HepG2 (cell line): ENCODE data around the gene S100A16. TPM values are rescaled to one million over a fixed set of nuclear protein-coding genes. Genes with fewer than 3 reads are reported as not detected.

Experiments used
- ATAC-seq: fragments of 200-7000 bp; cut with Tn5 transposase; 3 replicates; pipeline ENCODE4 v1.9.1; 2020; ENCODE audit warnings: mild to moderate bottlenecking, moderate library complexity
- BruUV-seq: library from RNA; stranded (reverse); fragments of 400-500 nt; replicated peaks from 2 replicates; lab custom pipeline; 2021; lab: Mats Ljungman, UMichigan
- CTCF ChIA-PET: fragments of 300-600 bp; formaldehyde crosslinking; extraction: SDS; loops from one replicate; lab custom pipeline; 2021; ENCODE audit warnings: low total read pairs, inconsistent platforms, low intra/inter-chr PET ratio; lab: Yijun Ruan, JAX
- POLR2A ChIA-PET: fragments of 350-600 bp; sonication (Branson Sonifier 250); formaldehyde crosslinking; loops from one replicate; lab custom pipeline; 2020; ENCODE audit warnings: antibody characterized with exemption, inconsistent platforms; lab: Yijun Ruan, JAX
- DNase-seq: peaks from one replicate; pipeline ENCODE4 v3.0.0-alpha.2; 2015; ENCODE audit warnings: low spot score
- FAIRE-seq: peaks from 3 replicates; lab custom pipeline; 2011; peaks lifted over from hg19 to GRCh38; lab: Jason Lieb, UNC
- H2AFZ ChIP-seq: one replicate; pipeline ENCODE4 v1.6.1; 2011; ENCODE audit warnings: low read length, inconsistent platforms
- H3K27ac ChIP-seq: fragments of 300-600 bp; 3 replicates; pipeline ENCODE4 v1.8.0; 2011; ENCODE audit warnings: mixed run types, mild to moderate bottlenecking, mixed read lengths, low read length, inconsistent platforms; ENCODE audit not compliant: insufficient read depth; ENCODE audit errors: extremely low read length
- H3K27me3 ChIP-seq, 2 experiments: fragments of 200-600 bp in 1 of 2; 2 replicates in 1 of 2; 3 replicates in 1 of 2; pipeline versions ENCODE4 v1.6.0 to v1.8.0; 2011; ENCODE audit warnings: low read length in 2 of 2, mild to moderate bottlenecking in 2 of 2, moderate library complexity in 2 of 2, inconsistent platforms in 1 of 2; ENCODE audit not compliant: insufficient read depth in 2 of 2, control insufficient read depth in 1 of 2
- H3K36me3 ChIP-seq, 2 experiments: fragments of 200-600 bp in 1 of 2; replicated peaks in 1 of 2; 2 replicates in 1 of 2; 3 replicates in 1 of 2; pipeline versions ENCODE4 v1.5.1 to v1.8.0; 2011; ENCODE audit warnings: low read length in 2 of 2, inconsistent platforms in 1 of 2; ENCODE audit not compliant: insufficient read depth in 2 of 2, control insufficient read depth in 1 of 2
- H3K4me1 ChIP-seq: 2 replicates; pipeline ENCODE4 v1.5.1; 2012; ENCODE audit warnings: low read length, inconsistent platforms; ENCODE audit not compliant: insufficient read depth
- H3K4me2 ChIP-seq: 2 replicates; pipeline ENCODE4 v1.6.0; 2011; ENCODE audit warnings: low read depth, low read length, inconsistent platforms
- H3K4me3 ChIP-seq, 3 experiments: fragments of 200-600 bp in 1 of 3; sonication (generic), shearing (Covaris generic) in 1 of 3; replicated peaks in 1 of 3; 2 replicates each; pipeline ENCODE4 v1.5.1; 2011 to 2016; ENCODE audit warnings: low read length in 3 of 3, inconsistent platforms in 2 of 3, low read depth in 2 of 3, mild to moderate bottlenecking in 2 of 3, control low read depth in 1 of 3, mixed read lengths in 1 of 3; ENCODE audit not compliant: insufficient read depth in 1 of 3
- H3K79me2 ChIP-seq: one replicate; pipeline ENCODE4 v1.6.1; 2011; ENCODE audit warnings: low read length, inconsistent platforms; ENCODE audit not compliant: insufficient read depth
- H3K9ac ChIP-seq: 2 replicates; pipeline ENCODE4 v1.6.0; 2011; ENCODE audit warnings: mild to moderate bottlenecking, low read depth, low read length, inconsistent platforms; ENCODE audit not compliant: insufficient read depth
- H3K9me3 ChIP-seq: 2 replicates; pipeline ENCODE4 v1.5.1; 2012; ENCODE audit warnings: mild to moderate bottlenecking, low read length
- H4K20me1 ChIP-seq: 2 replicates; pipeline ENCODE4 v1.6.0; 2011; ENCODE audit warnings: inconsistent platforms, mild to moderate bottlenecking, low read length, moderate library complexity; ENCODE audit not compliant: insufficient read depth
- HCFC1 ChIP-seq: fragments of 150-350 bp; IDR thresholded peaks from 2 replicates; pipeline ENCODE4 v1.6.1; 2014; ENCODE audit warnings: low read depth, low read length
- KMT2B ChIP-seq: IDR thresholded peaks from 2 replicates; pipeline ENCODE4 v1.6.1; 2016; ENCODE audit warnings: missing genetic modification reagents, missing compliant biosample characterization
- MAFK ChIP-seq, 2 experiments: IDR thresholded peaks in 1 of 2; conservative IDR thresholded peaks in 1 of 2; 2 replicates each; pipeline ENCODE4 v1.6.1; 2011; ENCODE audit warnings: improper control_type of control experiment in 2 of 2, low read length in 2 of 2
- MXD4 ChIP-seq: IDR thresholded peaks from 2 replicates; pipeline ENCODE4 v1.6.1; 2016; ENCODE audit warnings: mild to moderate bottlenecking, missing biosample characterization, missing genetic modification reagents
- MYNN ChIP-seq: sonication (generic); formaldehyde crosslinking; IDR thresholded peaks from 2 replicates; pipeline ENCODE4 v1.4.0; 2020; ENCODE audit warnings: mild to moderate bottlenecking, low read depth, missing genetic modification reagents
- PHF5A ChIP-seq: IDR thresholded peaks from one replicate; pipeline ENCODE4 v1.6.1; 2018; ENCODE audit warnings: low read depth, missing genetic modification reagents; ENCODE audit not compliant: unreplicated experiment
- PITX1 ChIP-seq: sonication (generic); formaldehyde crosslinking; IDR thresholded peaks from 2 replicates; pipeline ENCODE4 v1.5.1; 2020; ENCODE audit warnings: mild to moderate bottlenecking, missing genetic modification reagents
- REXO4 ChIP-seq: sonication (generic); formaldehyde crosslinking; IDR thresholded peaks from 2 replicates; pipeline ENCODE4 v1.8.0; 2022; ENCODE audit warnings: missing genetic modification reagents, mild to moderate bottlenecking, borderline replicate concordance
- TBL1XR1 ChIP-seq: fragments of 150-350 bp; IDR thresholded peaks from 2 replicates; pipeline ENCODE4 v1.6.1; 2014; ENCODE audit warnings: borderline replicate concordance, low read length; ENCODE audit not compliant: partially characterized antibody
- TIGD3 ChIP-seq: sonication (generic); formaldehyde crosslinking; IDR thresholded peaks from 2 replicates; pipeline ENCODE4 v1.5.1; 2020; ENCODE audit warnings: mild to moderate bottlenecking, missing genetic modification reagents, borderline replicate concordance
- TRIM24 ChIP-seq: sonication (generic); formaldehyde crosslinking; IDR thresholded peaks from 2 replicates; pipeline ENCODE4 v1.8.0; 2022; ENCODE audit warnings: mild to moderate bottlenecking, missing genetic modification reagents
- U2AF2 ChIP-seq: fragments of 200-400 bp; formaldehyde crosslinking; IDR thresholded peaks from 2 replicates; pipeline ENCODE4 v1.6.1; 2017; ENCODE audit warnings: low read depth, mild to moderate bottlenecking, low read length
- ZNF143 ChIP-seq: sonication (generic); formaldehyde crosslinking; IDR thresholded peaks from 2 replicates; pipeline ENCODE4 v1.4.0; 2020; ENCODE audit warnings: missing genetic modification reagents
- ZNF235 ChIP-seq: sonication (generic); formaldehyde crosslinking; IDR thresholded peaks from 2 replicates; pipeline ENCODE4 v1.8.1; 2023; ENCODE audit warnings: mild to moderate bottlenecking, missing genetic modification reagents, borderline replicate concordance
- ZNF280D ChIP-seq: sonication (generic); formaldehyde crosslinking; IDR thresholded peaks from 2 replicates; pipeline ENCODE4 v1.5.1; 2020; ENCODE audit warnings: mild to moderate bottlenecking, missing genetic modification reagents
- ZNF383 ChIP-seq: sonication (generic); formaldehyde crosslinking; IDR thresholded peaks from 2 replicates; pipeline ENCODE4 v1.4.0; 2020; ENCODE audit warnings: missing genetic modification reagents, mild to moderate bottlenecking, borderline replicate concordance
- ZNF44 ChIP-seq: sonication (generic); formaldehyde crosslinking; IDR thresholded peaks from 2 replicates; pipeline ENCODE4 v1.5.1; 2020; ENCODE audit warnings: mild to moderate bottlenecking, missing genetic modification reagents
- ZNF484 ChIP-seq: sonication (generic); formaldehyde crosslinking; IDR thresholded peaks from 2 replicates; pipeline ENCODE4 v1.5.1; 2020; ENCODE audit warnings: mild to moderate bottlenecking, low read depth, missing genetic modification reagents, borderline replicate concordance
- ZNF639 ChIP-seq: conservative IDR thresholded peaks from 2 replicates; pipeline ENCODE4 v1.6.1; 2018; ENCODE audit warnings: missing genetic modification reagents
- ZZZ3 ChIP-seq: sonication (generic); formaldehyde crosslinking; IDR thresholded peaks from 2 replicates; pipeline ENCODE4 v1.4.0; 2020; ENCODE audit warnings: missing genetic modification reagents, mild to moderate bottlenecking, borderline replicate concordance
- WGBS: methylation state at CpG from one replicate; pipeline ENCODE4 v1.1.6; 2017; ENCODE audit warnings: low lambda C conversion rate; 5-methylcytosine and 5-hydroxymethylcytosine counted together
- in situ Hi-C: cut with HindIII; loops from 2 replicates; pipeline ENCODE4 v1.10.0; 2017; ENCODE audit warnings: low pct_unique_long_range_greater_than_20kb; ENCODE audit not compliant: extremely low pct_ligation_motif_present
- intact Hi-C: fragments of 100-400 bp; cut with micrococcal nuclease; formaldehyde crosslinking; loops from one replicate; pipeline ENCODE4 v1.10.0; 2022; ENCODE audit not compliant: unreplicated experiment
- polyA plus RNA-seq, 8 experiments: library from polyadenylated mRNA; depleted of rRNA in 3 of 8; stranded (reverse) in 7 of 8; unstranded in 1 of 8; fragments of >200 nt; fragmentation: Illumina TruSeq in 4 of 8; extraction: Trizol in 4 of 8; gene quantifications; 2 replicates each; pipeline versions ENCODE4 v1.2.1 to v1.2.3, GENCODE V29; 2011 to 2016; ENCODE audit warnings: low read depth in 4 of 8, missing spikeins in 1 of 8, mixed read lengths in 1 of 8; ENCODE audit not compliant: insufficient read depth in 1 of 8
- total RNA-seq, 5 experiments: library from RNA; depleted of rRNA; stranded (reverse); fragments of >200 nt; fragmentation: Illumina TruSeq; extraction: Trizol; gene quantifications; 2 replicates each; pipeline ENCODE4 v1.2.3, GENCODE V29; 2016; ENCODE audit warnings: low read depth in 1 of 5

Gene S100A16
- total and polyA plus RNA-seq, 2 of the 13 experiments (the other 11 are each of a cell fraction or from before 2014, with no cell fraction given) = 46.0 to 195 TPM

- Histone ChIP-seq H2AFZ (no peak overlapping the region), H3K9me3 (no peaks in the 10 kb centered on the region), H3K36me3 (no peaks in the 10 kb centered on the region), H3K79me2 (no peaks in the 10 kb centered on the region), H4K20me1 (no peaks in the 10 kb centered on the region), H3K27ac (no peak overlapping the region), H3K4me1 (peaks cover 12% of the 10 kb centered on the region; the same call in 1 of the 2 replicates), H3K9ac (no peak overlapping the region), H3K4me3 (no peak overlapping the region), H3K4me2 (no peak overlapping the region), H3K27me3 (no peaks in the 10 kb centered on the region)
- FAIRE-seq (no peak), DNase-seq (no peak), ATAC-seq (no peak)
- intact Hi-C loops = no loop called here
- no peak for TF ChIP-seq TRIM24 (CRISPR knock-in tag)
- TF ChIP-seq REXO4 (CRISPR knock-in tag) = no peak
- no peak for TF ChIP-seq ZNF280D (CRISPR knock-in tag)
- TF ChIP-seq ZNF639 (CRISPR knock-in tag) = no peak
- no peak for TF ChIP-seq U2AF2
- TF ChIP-seq ZNF44 (CRISPR knock-in tag) = no peak
- TF ChIP-seq ZNF383 (CRISPR knock-in tag) = no peak
- no peak for TF ChIP-seq ZNF235 (CRISPR knock-in tag)
- TF ChIP-seq ZZZ3 (CRISPR knock-in tag) = no peak
- TF ChIP-seq ZNF484 = no peak
- no peak for TF ChIP-seq TBL1XR1
- no peak for TF ChIP-seq MXD4 (CRISPR knock-in tag)
- TF ChIP-seq HCFC1 = no peak
- no peak for TF ChIP-seq MYNN (CRISPR knock-in tag)
- TF ChIP-seq MAFK (conservative IDR thresholded peaks at IDR 0.05 in 1 of 2, IDR thresholded peaks at IDR 0.05 in 1 of 2; ENCODE audit: low read length in 2 of 2) = no peak
- no peak for TF ChIP-seq ZNF143 (CRISPR knock-in tag)
- TF ChIP-seq PHF5A (CRISPR knock-in tag) = no peak
- no peak for TF ChIP-seq PITX1 (CRISPR knock-in tag)
- no peak for TF ChIP-seq KMT2B (CRISPR knock-in tag)
- no peak for TF ChIP-seq TIGD3 (CRISPR knock-in tag)
- in situ Hi-C loops = no loop called here
- WGBS = 79% methylated on average over 7 of the region's 7 CpGs
- no TSS peak for BruUV-seq
- ChIA-PET CTCF (no interaction called here), POLR2A (no interaction called here)
These were observed 13.1 kb downstream of the S100A16 start for GRCh38 chr1:153599847-153600246.
